ENCODE results near the gene RNF157.

RNF157 gene

GRCh38 chr17:76137351-76138233, 102.7 kb downstream of the RNF157 start:
- DNase-seq: no peak
- H3K4me3 Mint-ChIP-seq: no peak overlapping the region
- no peaks in the 10 kb centered on the region for H3K9me3 Mint-ChIP-seq
- H3K27me3 Mint-ChIP-seq: peaks cover 6% of the 10 kb centered on the region
- peaks cover 36% of the 10 kb centered on the region for H3K4me1 Mint-ChIP-seq (ENCODE audit: low read depth)
- no peak overlapping the region for H3K27ac Mint-ChIP-seq
- H3K36me3 Mint-ChIP-seq (ENCODE audit: low read depth): no peaks in the 10 kb centered on the region

GRCh38 chr17:76137001-76137350, 103.3 kb downstream of the RNF157 start:
- Mint-ChIP-seq H3K27me3 (peaks cover 6% of the 10 kb centered on the region), H3K9me3 (no peaks in the 10 kb centered on the region), H3K4me3 (no peak overlapping the region), H3K4me1 (ENCODE audit: low read depth) (peaks cover 30% of the 10 kb centered on the region), H3K27ac (no peak overlapping the region), H3K36me3 (ENCODE audit: low read depth) (no peaks in the 10 kb centered on the region)
- no peak for DNase-seq

- H3K27me3 Mint-ChIP-seq: peaks cover 6% of the 10 kb centered on the region
- H3K4me1 Mint-ChIP-seq (ENCODE audit: low read depth): peaks cover 25% of the 10 kb centered on the region
- no peaks in the 10 kb centered on the region for H3K36me3 Mint-ChIP-seq (ENCODE audit: low read depth)
- no peak overlapping the region for H3K27ac Mint-ChIP-seq
- no peak overlapping the region for H3K4me3 Mint-ChIP-seq
- no peaks in the 10 kb centered on the region for H3K9me3 Mint-ChIP-seq
- DNase-seq: no peak
Observed at GRCh38 chr17:76136276-76137000, 103.9 kb downstream of the RNF157 start.

- no peak overlapping the region for H3K4me3 Mint-ChIP-seq
- DNase-seq: no peak
- H3K9me3 Mint-ChIP-seq: no peaks in the 10 kb centered on the region
- H3K36me3 Mint-ChIP-seq (ENCODE audit: low read depth): no peaks in the 10 kb centered on the region
- peaks cover 21% of the 10 kb centered on the region for H3K4me1 Mint-ChIP-seq (ENCODE audit: low read depth)
- H3K27me3 Mint-ChIP-seq: peaks cover 6% of the 10 kb centered on the region
- H3K27ac Mint-ChIP-seq: no peak overlapping the region
Observed at GRCh38 chr17:76135810-76136188, 104.5 kb downstream of the RNF157 start.

GRCh38 chr17:76134911-76135809, 105.1 kb downstream of the RNF157 start:
- no peaks in the 10 kb centered on the region for H3K9me3 Mint-ChIP-seq
- DNase-seq: no peak
- peaks cover 3% of the 10 kb centered on the region for H3K27me3 Mint-ChIP-seq
- H3K36me3 Mint-ChIP-seq (ENCODE audit: low read depth): no peaks in the 10 kb centered on the region
- H3K4me3 Mint-ChIP-seq: no peak overlapping the region
- peaks cover 17% of the 10 kb centered on the region for H3K4me1 Mint-ChIP-seq (ENCODE audit: low read depth)
- H3K27ac Mint-ChIP-seq: no peak overlapping the region

GRCh38 chr17:76132574-76133338, 107.5 kb downstream of the RNF157 start:
- H3K4me1 Mint-ChIP-seq (ENCODE audit: low read depth): peaks cover 13% of the 10 kb centered on the region
- H3K4me3 Mint-ChIP-seq: no peak overlapping the region
- H3K27me3 Mint-ChIP-seq: no peaks in the 10 kb centered on the region
- H3K9me3 Mint-ChIP-seq: no peaks in the 10 kb centered on the region
- no peaks in the 10 kb centered on the region for H3K36me3 Mint-ChIP-seq (ENCODE audit: low read depth)
- no peak for DNase-seq
- no peak overlapping the region for H3K27ac Mint-ChIP-seq

DNA sequence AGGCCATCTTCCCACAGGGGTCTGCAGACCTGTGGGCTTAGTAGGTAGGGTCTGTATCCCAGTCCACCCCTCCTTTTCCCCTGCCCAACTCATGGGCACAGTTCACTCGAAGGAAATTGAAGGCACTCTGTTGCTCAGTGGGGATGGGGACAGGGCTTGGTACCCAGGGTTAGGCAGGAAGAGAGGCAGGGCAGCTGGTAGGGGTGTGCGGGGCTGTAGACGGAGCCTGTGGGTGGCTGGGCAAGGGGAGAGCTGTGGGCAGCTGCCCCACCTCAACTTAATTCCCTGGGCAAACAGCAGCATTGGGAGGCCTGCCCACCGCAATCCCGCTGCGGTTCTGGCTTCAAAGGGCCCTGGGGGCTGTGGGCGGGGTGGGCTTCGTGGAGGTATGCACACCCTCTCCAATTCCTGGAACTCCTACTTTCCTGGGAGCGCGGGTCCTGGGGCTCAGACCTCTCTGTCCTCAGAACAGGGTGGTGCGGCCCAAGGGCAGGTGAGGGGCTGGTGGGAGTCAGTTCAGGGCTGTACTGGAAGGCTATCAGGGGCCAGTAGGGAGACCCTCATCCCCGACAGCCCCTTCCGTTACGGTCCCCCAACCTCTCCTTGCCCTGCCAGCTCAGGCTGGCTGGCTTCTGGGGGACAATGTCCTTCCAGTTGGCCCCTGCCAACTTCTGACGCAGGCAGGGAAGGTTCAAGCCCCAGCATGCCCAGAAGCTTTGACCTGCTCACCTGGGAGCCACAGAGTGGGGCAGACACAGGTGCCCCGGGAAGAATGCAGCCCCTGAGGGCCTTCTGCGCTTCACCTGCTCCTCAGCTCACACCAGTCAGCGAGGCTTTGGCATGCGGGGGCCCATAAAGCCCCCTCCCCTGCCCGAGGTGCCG, 108.4 kb downstream of the RNF157 start:
- Mint-ChIP-seq H3K27me3 (no peaks in the 10 kb centered on the region), H3K27ac (no peak overlapping the region), H3K4me1 (ENCODE audit: low read depth) (peaks cover 18% of the 10 kb centered on the region), H3K4me3 (no peak overlapping the region), H3K36me3 (ENCODE audit: low read depth) (no peaks in the 10 kb centered on the region), H3K9me3 (no peaks in the 10 kb centered on the region)
- DNase-seq: no peak

- Mint-ChIP-seq H3K4me3 (no peak overlapping the region), H3K27me3 (no peaks in the 10 kb centered on the region), H3K4me1 (ENCODE audit: low read depth) (peaks cover 23% of the 10 kb centered on the region), H3K9me3 (no peaks in the 10 kb centered on the region), H3K36me3 (ENCODE audit: low read depth) (no peaks in the 10 kb centered on the region), H3K27ac (peak overlapping the region; percentile 57)
- DNase-seq: no peak
Observed at GRCh38 chr17:76131051-76131691, 109.1 kb downstream of the RNF157 start.

GRCh38 chr17:76130473-76130872, 109.8 kb downstream of the RNF157 start:
- DNase-seq: no peak
- Mint-ChIP-seq H3K27ac (no peak overlapping the region), H3K4me3 (no peak overlapping the region), H3K36me3 (ENCODE audit: low read depth) (no peaks in the 10 kb centered on the region), H3K9me3 (no peaks in the 10 kb centered on the region), H3K27me3 (no peaks in the 10 kb centered on the region), H3K4me1 (ENCODE audit: low read depth) (peaks cover 23% of the 10 kb centered on the region)

GRCh38 chr17:76125922-76126321, 114.4 kb downstream of the RNF157 start:
- Mint-ChIP-seq H3K27ac (no peak overlapping the region), H3K4me1 (ENCODE audit: low read depth) (peaks cover 19% of the 10 kb centered on the region), H3K9me3 (no peaks in the 10 kb centered on the region), H3K4me3 (no peak overlapping the region), H3K36me3 (ENCODE audit: low read depth) (no peaks in the 10 kb centered on the region), H3K27me3 (no peaks in the 10 kb centered on the region)
- no peak for DNase-seq

DNA sequence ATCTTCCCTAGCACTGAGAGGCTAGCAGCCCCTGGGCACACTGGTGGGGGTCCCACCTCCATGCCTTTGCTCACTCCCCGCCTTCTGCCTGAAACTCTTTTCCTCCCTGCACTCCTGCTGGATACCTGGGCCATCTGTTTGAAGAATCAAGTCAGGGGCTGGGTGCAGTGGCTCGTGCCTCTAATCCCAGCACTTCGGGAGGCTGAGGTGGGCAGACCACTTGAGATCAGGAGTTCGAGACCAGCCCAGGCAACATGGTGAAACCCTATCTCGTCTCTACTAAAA, 115.0 kb downstream of the RNF157 start:
- Mint-ChIP-seq H3K4me1 (ENCODE audit: low read depth) (peaks cover 22% of the 10 kb centered on the region), H3K27ac (no peak overlapping the region), H3K27me3 (no peaks in the 10 kb centered on the region), H3K36me3 (ENCODE audit: low read depth) (no peaks in the 10 kb centered on the region), H3K4me3 (no peak overlapping the region), H3K9me3 (no peaks in the 10 kb centered on the region)
- no peak for DNase-seq

- peaks cover 22% of the 10 kb centered on the region for H3K4me1 Mint-ChIP-seq (ENCODE audit: low read depth)
- no peak overlapping the region for H3K4me3 Mint-ChIP-seq
- H3K27me3 Mint-ChIP-seq: no peaks in the 10 kb centered on the region
- DNase-seq: no peak
- H3K36me3 Mint-ChIP-seq (ENCODE audit: low read depth): no peaks in the 10 kb centered on the region
- no peak overlapping the region for H3K27ac Mint-ChIP-seq
- H3K9me3 Mint-ChIP-seq: no peaks in the 10 kb centered on the region
Observed at GRCh38 chr17:76124582-76125390, 115.5 kb downstream of the RNF157 start.
